HCT116 (cell line): ENCODE measurements around the gene NUTM2E. TPM values are rescaled to one million over a fixed set of nuclear protein-coding genes. Genes with fewer than 3 reads are reported as not detected.
"Not testable (repeated sequence)": the region's sequence is repeated elsewhere in the genome, so short reads cannot be mapped to it uniquely, and the experiment has no call there.

Experiments used
- ATAC-seq: fragments of 200-7000 bp; cut with Tn5 transposase; 2 replicates; pipeline ENCODE4 v1.9.1; 2020; ENCODE audit warnings: mild to moderate bottlenecking, moderate library complexity
- BruUV-seq: library from RNA; stranded (reverse); fragments of 400-500 nt; replicated peaks from 2 replicates; lab custom pipeline; 2021; lab: Mats Ljungman, UMichigan
- CTCF ChIA-PET: fragments of 300-600 bp; sonication (Branson Sonifier 250); formaldehyde crosslinking; loops from one replicate; lab custom pipeline; 2021; ENCODE audit warnings: antibody characterized with exemption; lab: Charles Lee
- POLR2A ChIA-PET: fragments of 300-600, 350-600 bp; sonication (Branson Sonifier 250); formaldehyde crosslinking; loops from one replicate; lab custom pipeline; 2021; ENCODE audit warnings: antibody characterized with exemption; lab: Charles Lee
- RAD21 ChIA-PET, 2 experiments: fragments of 300-600 bp; sonication (Branson Sonifier 250); formaldehyde crosslinking; loops; one replicate each; lab custom pipeline; 2023; ENCODE audit warnings: low total read pairs in 2 of 2; ENCODE audit not compliant: uncharacterized antibody in 2 of 2, unreplicated experiment in 2 of 2, low non-redundant PET in 1 of 2; lab: Charles Lee
- DNase-seq: peaks from one replicate; pipeline ENCODE4 v3.0.0-alpha.2; 2010; ENCODE audit warnings: low read depth, low spot score
- H2AFZ ChIP-seq: fragments of 200-600 bp; shearing (Covaris generic), sonication (generic); 2 replicates; pipeline ENCODE4 v1.6.1; 2017; ENCODE audit warnings: low read depth, mixed run types, mixed read lengths, antibody characterized with exemption, low read length; ENCODE audit not compliant: poor library complexity, severe bottlenecking
- H3K27ac ChIP-seq: 2 replicates; pipeline ENCODE4 v1.5.1; 2012; ENCODE audit warnings: low read depth, low read length
- H3K27me3 ChIP-seq: fragments of 200-600 bp; sonication (generic); 2 replicates; pipeline ENCODE4 v1.6.1; 2016; ENCODE audit warnings: mixed run types, low read length, mixed read lengths; ENCODE audit not compliant: insufficient read depth
- H3K36me3 ChIP-seq, 2 experiments: fragments of 200-500 bp in 1 of 2; fragments of 200-600 bp in 1 of 2; sonication (Bioruptor generic) in 1 of 2; sonication (generic) in 1 of 2; 2 replicates each; pipeline versions ENCODE4 v1.5.1 to v1.6.1; 2014 to 2016; ENCODE audit warnings: low read length in 2 of 2, inconsistent platforms in 1 of 2, mixed read lengths in 1 of 2, mixed run types in 1 of 2; ENCODE audit not compliant: insufficient read depth in 2 of 2, control insufficient read depth in 1 of 2
- H3K4me1 ChIP-seq, 2 experiments: fragments of 200-600 bp in 1 of 2; sonication (generic) in 1 of 2; 2 replicates each; pipeline versions ENCODE4 v1.5.1 to v1.6.1; 2012 to 2017; ENCODE audit warnings: low read length in 2 of 2, inconsistent platforms in 1 of 2, mild to moderate bottlenecking in 1 of 2, mixed read lengths in 1 of 2, mixed run types in 1 of 2, moderate library complexity in 1 of 2; ENCODE audit not compliant: insufficient read depth in 2 of 2, control insufficient read depth in 1 of 2
- H3K4me2 ChIP-seq: fragments of 200-600 bp; sonication (generic); 2 replicates; pipeline ENCODE4 v1.6.1; 2017; ENCODE audit warnings: mixed run types, low read length, mixed read lengths
- H3K4me3 ChIP-seq, 2 experiments: fragments of 200-600 bp in 1 of 2; sonication (generic) in 1 of 2; replicated peaks in 1 of 2; 2 replicates each; pipeline ENCODE4 v1.5.1; 2011 to 2016; ENCODE audit warnings: low read length in 2 of 2, control low read depth in 1 of 2, low read depth in 1 of 2, mild to moderate bottlenecking in 1 of 2, mixed read lengths in 1 of 2, mixed run types in 1 of 2
- H3K79me2 ChIP-seq: fragments of 200-600 bp; sonication (generic); 2 replicates; pipeline ENCODE4 v1.6.1; 2017; ENCODE audit warnings: mild to moderate bottlenecking, mixed run types, low read length, moderate library complexity, mixed read lengths; ENCODE audit not compliant: insufficient read depth
- H3K9ac ChIP-seq: fragments of 200-600 bp; sonication (generic); 2 replicates; pipeline ENCODE4 v1.6.1; 2016; ENCODE audit warnings: low read length, mixed read lengths
- H3K9me2 ChIP-seq: fragments of 200-600 bp; sonication (generic), shearing (Covaris generic); 2 replicates; pipeline ENCODE4 v1.6.1; 2017; ENCODE audit warnings: mixed run types, mild to moderate bottlenecking, moderate library complexity; ENCODE audit not compliant: insufficient read depth
- H3K9me3 ChIP-seq, 2 experiments: fragments of 200-500 bp in 1 of 2; fragments of 200-600 bp in 1 of 2; sonication (Bioruptor generic) in 1 of 2; sonication (generic) in 1 of 2; 2 replicates each; pipeline ENCODE4 v1.6.1; 2014 to 2017; ENCODE audit warnings: low read length in 2 of 2, mixed read lengths in 2 of 2, inconsistent platforms in 1 of 2, low read depth in 1 of 2, mild to moderate bottlenecking in 1 of 2, mixed run types in 1 of 2, moderate library complexity in 1 of 2; ENCODE audit not compliant: control insufficient read depth in 1 of 2, insufficient read depth in 1 of 2
- H4K20me1 ChIP-seq: fragments of 200-600 bp; sonication (generic), shearing (Covaris generic); 2 replicates; pipeline ENCODE4 v1.6.1; 2017; ENCODE audit warnings: mixed run types, mild to moderate bottlenecking, moderate library complexity; ENCODE audit not compliant: insufficient read depth
- intact Hi-C: fragments of 100-400 bp; cut with micrococcal nuclease; formaldehyde crosslinking; loops from 2 replicates; pipeline ENCODE4 v1.10.0; 2022
- total RNA-seq: library from RNA; stranded (reverse); gene quantifications from one replicate; pipeline ENCODE4 v1.2.1, GENCODE V29; 2021; ENCODE audit not compliant: unreplicated experiment

The NUTM2E gene
- total RNA-seq, 1 experiment from 2014 or later, result 0.15 TPM

GRCh38 chr10:79862803-79863202 lies 36.3 kb downstream of the NUTM2E start:
- H3K9ac ChIP-seq, H2AFZ ChIP-seq, H3K4me1 ChIP-seq, H3K79me2 ChIP-seq, H3K27me3 ChIP-seq, H3K4me3 ChIP-seq, H3K36me3 ChIP-seq, H4K20me1 ChIP-seq, RAD21 ChIA-PET, BruUV-seq, intact Hi-C loops, H3K9me3 ChIP-seq, H3K4me2 ChIP-seq, DNase-seq, CTCF ChIA-PET, H3K9me2 ChIP-seq, POLR2A ChIA-PET, H3K27ac ChIP-seq: not testable (repeated sequence)
- peak; percentile 91 for ATAC-seq

DNA sequence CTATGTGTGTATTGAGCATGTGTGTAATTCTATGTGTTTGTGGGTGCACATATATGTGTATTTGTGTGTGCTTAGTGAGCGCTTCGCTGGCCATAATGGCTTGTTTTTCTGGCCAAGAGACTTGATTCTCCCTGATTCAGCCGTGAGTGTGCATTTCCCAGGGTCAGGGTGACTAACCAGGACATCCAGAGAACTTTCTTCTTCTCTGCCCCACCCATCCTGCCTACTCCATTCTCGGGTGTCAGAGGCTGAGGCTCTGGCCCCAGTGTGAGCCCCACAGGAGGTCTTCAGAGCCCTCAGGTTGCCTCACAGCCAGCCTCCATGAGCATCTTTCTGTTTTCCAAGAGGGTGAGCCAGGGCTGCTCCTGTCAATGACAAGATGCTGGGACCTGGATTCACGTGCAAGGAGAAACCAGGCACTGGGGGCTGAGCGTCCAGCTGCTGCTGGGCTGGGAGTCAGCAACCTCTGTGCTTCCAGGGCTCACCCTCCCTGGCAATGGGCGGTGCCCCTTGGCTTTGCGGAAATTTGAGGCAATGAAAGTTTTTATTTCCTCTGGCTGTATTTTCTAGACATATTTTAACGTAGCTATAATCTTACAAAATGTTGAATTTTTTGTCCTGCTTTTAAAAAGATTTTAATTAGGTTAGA lies 40.5 kb downstream of the NUTM2E start:
- intact Hi-C loops, H3K9me2 ChIP-seq, H3K4me1 ChIP-seq, H3K9ac ChIP-seq, H3K36me3 ChIP-seq, POLR2A ChIA-PET, CTCF ChIA-PET, H3K79me2 ChIP-seq, DNase-seq, H3K27me3 ChIP-seq, RAD21 ChIA-PET, H2AFZ ChIP-seq, H3K4me3 ChIP-seq, H4K20me1 ChIP-seq, H3K9me3 ChIP-seq, BruUV-seq, H3K27ac ChIP-seq, H3K4me2 ChIP-seq: not testable (repeated sequence)
- peak; percentile 50; the same call in 1 of the 2 replicates for ATAC-seq

DNA sequence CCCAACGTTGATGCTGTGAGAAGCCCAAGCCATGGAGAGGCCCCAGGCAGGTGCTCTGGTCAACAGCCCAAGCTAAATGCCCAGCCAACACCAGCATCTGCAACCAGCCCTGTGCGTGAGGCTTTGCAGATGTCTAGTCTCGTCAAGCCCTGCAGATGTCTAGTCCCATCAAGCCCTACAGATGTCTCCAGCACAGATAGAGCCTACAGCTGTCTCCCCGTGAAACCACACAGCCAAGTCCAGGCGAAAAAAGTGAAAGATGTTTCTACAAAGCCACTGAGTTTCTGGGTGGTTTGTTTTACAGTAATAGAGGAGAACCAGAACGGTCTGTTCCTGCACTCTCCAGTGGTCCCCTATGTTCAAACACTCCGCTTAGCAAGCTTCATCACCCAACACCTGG lies 41.5 kb downstream of the NUTM2E start:
- DNase-seq, H2AFZ ChIP-seq, H3K9me3 ChIP-seq, H3K9ac ChIP-seq, H4K20me1 ChIP-seq, H3K9me2 ChIP-seq, ATAC-seq, H3K4me3 ChIP-seq, POLR2A ChIA-PET, H3K79me2 ChIP-seq, H3K27ac ChIP-seq, RAD21 ChIA-PET, H3K4me2 ChIP-seq, H3K4me1 ChIP-seq, H3K27me3 ChIP-seq, BruUV-seq, CTCF ChIA-PET, intact Hi-C loops, H3K36me3 ChIP-seq: not testable (repeated sequence)

- DNase-seq, H3K9ac ChIP-seq, intact Hi-C loops, H3K4me2 ChIP-seq, ATAC-seq, H2AFZ ChIP-seq, H3K27ac ChIP-seq, POLR2A ChIA-PET, H3K27me3 ChIP-seq, H3K4me3 ChIP-seq, H3K4me1 ChIP-seq, H3K36me3 ChIP-seq, H4K20me1 ChIP-seq, RAD21 ChIA-PET, BruUV-seq, CTCF ChIA-PET, H3K9me3 ChIP-seq, H3K79me2 ChIP-seq, H3K9me2 ChIP-seq: not testable (repeated sequence)
Measured at GRCh38 chr10:79869439-79870097, 43.0 kb downstream of the NUTM2E start.
